Fibroblast of lung (primary cell): ENCODE results near the gene LUC7L.

ENCODE experiments used
- CTCF ChIP-seq, 2 donors: IDR thresholded peaks in 1 of 2; conservative IDR thresholded peaks in 1 of 2; 1 replicate in 1 of 2; 2 replicates in 1 of 2; pipeline ENCODE4 v1.5.1; 2011 to 2012; ENCODE audit warnings: low read length in 2 of 2, control low read depth in 1 of 2, inconsistent platforms in 1 of 2, low read depth in 1 of 2, mild to moderate bottlenecking in 1 of 2
- EZH2 ChIP-seq: IDR thresholded peaks from 2 replicates; pipeline ENCODE4 v1.5.1; 2012; ENCODE audit warnings: low read length, control low read depth, mild to moderate bottlenecking; ENCODE audit errors: missing control alignments

GRCh38 chr16:269061-269796 is 40.0 kb upstream of the LUC7L start:
- TF ChIP-seq EZH2 (no peak), CTCF (conservative IDR thresholded peaks at IDR 0.05 in 1 of 2, IDR thresholded peaks at IDR 0.05 in 1 of 2; ENCODE audit: low read depth in 1 of 2, low read length in 2 of 2) (no peak)
